GM18858 (cell line): ENCODE measurements around the gene OTOF.
"Not testable (repeated sequence)": the region's sequence is repeated elsewhere in the genome, so short reads cannot be mapped to it uniquely, and the experiment has no call there.

Experiments
- ATAC-seq: cut with Tn5 transposase; IDR thresholded peaks from one replicate; pipeline ENCODE4 v1.9.1; 2021; ENCODE audit not compliant: unreplicated experiment

The OTOF gene

DNA sequence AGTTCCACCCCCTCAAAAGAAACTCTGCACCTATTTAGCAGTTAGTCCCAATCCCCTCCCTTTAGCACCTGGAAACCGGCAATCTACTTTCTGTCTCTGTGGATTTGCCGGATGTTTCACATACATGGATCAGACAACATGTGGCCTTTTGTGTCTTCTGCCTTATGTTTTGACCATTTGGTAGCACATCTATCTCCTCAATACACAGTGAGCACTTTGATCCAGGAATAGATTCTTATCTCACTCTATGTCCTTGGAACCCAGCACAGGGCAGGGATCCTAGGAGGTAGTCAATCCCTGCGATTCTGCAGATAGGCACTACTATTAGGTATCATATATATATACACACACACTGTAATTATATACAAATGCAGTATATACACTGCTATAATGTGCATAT lies 3.8 kb upstream of the OTOF start:
- ATAC-seq = no peak

DNA sequence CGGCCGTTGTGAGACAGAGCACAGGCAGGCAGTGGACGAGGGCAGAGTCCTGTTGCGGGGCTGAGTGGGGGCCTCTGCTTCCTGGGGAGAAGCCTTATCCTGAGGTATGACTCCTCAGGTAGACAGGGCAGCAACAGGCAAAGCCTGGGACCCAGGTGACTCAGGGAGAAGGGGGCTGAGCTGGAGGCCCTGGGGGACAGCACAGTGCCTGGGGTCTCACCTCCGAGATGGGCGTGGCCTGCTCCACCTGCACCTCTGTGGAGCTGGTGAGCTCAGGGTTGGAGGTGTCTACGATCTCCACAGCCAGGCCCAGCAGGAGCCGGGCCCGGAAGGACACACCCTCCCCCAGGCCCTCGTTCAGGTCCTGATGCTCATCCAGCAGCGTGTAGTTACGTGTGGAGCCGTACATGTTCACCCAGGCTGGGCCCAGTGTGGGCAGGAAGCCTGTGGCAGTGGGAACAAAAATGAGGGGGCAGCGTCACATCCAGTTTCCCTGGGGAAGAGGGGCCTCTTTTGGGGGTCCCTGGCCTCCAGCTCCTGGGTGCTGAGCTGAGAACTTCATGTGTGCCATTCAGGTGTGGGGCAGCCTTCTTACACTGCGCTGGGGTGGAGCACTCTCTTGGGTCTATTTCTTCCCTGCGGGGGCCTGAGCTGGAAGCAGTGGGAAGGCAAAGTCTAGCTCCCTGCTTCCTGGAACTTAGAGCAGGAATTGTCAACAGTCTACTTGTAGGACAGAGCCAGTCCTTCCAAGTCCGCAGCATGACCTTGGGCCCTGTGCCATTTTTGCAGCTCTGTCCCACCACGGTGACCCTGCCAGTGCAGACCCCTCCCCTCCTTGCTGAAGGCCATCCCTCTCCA lies 2.9 kb upstream of the OTOF start:
- ATAC-seq = no peak

DNA sequence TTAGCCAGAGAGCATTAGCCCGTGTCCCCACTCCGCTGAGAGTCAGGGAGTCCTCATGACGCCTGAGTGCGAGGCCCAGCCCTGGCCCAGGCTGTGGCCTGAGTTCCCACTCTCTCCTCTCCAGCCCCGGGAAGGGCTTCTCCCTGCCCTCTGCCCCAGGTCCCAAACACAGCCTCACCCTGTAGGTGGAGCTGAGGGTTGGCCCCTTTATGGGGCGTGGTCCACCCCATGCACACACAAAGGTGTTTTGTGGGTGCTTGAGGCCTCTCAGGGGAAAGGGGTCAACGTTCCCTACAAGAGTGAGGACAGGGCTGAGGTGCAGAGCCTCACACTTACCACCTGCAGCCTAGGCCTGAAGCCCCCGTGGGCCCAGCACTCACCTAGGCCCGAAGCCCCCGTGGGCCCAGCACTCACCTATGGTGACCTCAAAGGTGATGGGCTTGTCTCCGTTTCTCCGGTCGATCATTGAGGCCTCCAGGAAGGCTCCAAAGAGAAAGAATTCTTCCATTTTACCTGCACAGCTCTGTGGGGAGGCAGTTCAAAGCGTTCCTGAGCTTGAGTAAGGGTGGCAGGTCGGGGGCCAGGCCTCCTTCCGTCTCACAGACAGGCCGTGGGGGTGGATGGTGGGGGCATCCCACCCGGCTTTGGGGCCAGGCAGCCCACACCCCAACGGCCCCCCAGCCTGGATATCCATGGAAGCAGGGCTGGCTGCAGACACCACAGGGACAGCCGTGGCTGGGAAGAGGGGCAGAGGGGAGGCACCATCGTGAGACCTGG lies 2.1 kb upstream of the OTOF start:
- no peak for ATAC-seq

DNA sequence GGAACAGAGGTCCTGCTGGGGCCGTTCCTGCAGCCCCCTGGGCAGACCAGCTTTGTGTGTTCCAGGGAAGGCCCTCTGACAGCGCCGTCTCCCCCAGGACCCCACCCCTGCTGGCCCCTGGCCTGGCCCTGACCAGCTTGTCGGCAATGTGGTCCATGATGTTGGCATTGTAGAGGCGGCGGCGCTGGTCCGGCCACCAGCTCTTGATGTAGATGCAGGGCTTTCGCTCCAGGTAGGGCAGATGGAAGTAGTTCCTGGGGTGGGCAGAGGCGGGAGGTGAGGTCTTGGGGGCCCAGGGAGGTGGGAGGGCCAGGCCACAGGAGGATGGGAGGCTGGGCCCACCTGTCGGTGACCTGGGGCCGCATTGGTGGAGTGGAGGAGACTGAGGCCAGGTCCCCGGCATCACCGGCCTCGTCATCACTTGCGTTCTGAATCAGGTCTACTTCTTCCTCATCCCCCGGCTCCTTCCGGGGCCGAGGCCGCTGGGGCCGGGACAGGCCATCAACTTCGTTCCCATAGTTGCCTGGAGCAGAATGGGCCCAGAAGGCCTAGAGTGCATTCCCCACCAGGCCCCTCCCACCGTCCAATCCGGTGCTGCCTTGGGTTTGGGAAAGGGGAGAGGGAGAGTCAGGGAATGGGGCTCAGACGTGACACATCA lies 1.3 kb upstream of the OTOF start:
- no peak for ATAC-seq

DNA sequence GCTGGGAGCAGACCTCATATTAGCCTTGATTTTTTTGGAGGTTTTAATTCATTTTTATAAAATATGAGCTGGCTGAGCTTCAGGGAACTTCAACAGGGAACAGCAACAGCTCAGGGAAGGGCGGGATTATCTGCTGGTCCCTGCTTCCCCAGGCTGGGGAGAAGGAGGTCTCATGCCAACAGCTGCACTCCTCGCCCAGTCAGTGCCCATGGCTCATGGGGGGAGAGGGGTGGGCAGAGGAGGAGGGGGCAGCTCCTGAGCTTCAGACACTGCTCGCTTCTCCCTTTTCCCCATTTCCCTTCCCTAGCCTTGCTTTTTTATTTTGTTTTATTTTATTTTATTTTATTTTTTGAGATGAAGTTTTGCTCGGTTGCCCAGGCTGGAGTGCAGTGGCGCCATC lies 442 bp upstream of the OTOF start:
- ATAC-seq = no peak

DNA sequence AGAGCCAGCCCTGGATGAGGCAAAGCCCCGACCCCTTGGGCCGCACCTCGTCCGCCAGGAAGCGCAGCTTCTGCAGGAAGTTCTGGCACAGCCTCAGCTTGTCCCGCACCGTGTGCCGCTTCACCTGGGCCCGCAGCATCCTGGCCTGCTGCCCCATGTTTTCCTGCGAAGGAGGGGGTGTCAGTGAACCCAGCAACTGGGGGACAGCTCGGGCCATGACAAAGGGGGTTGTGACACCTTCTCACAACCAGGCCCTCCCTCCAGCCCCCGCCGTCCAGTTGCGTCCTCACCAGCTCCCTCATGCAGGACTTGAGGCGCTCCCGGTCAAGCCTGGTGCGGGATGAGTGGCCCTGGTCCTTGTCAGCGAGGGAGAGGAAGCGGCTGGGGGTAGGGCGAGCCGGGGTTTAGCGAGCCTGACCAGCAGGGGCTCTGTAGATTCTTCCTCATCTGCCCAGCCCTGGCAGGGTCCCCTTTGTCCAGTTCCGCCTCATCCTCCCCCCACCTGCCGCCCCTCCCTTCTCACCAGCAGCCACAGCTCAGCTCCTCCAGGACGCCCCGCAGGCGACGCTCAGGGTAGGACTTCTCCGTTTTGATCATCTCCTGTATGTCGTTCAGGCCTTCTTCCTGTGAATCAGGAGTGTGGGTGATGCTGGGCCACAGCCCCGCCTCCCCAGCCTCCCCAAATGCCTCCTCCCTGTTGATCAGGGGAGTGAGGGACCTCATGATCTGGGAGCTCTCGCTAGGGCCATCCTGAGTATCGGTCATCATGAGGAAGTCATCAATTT lies 606 bp downstream of the OTOF start:
- no peak for ATAC-seq

DNA sequence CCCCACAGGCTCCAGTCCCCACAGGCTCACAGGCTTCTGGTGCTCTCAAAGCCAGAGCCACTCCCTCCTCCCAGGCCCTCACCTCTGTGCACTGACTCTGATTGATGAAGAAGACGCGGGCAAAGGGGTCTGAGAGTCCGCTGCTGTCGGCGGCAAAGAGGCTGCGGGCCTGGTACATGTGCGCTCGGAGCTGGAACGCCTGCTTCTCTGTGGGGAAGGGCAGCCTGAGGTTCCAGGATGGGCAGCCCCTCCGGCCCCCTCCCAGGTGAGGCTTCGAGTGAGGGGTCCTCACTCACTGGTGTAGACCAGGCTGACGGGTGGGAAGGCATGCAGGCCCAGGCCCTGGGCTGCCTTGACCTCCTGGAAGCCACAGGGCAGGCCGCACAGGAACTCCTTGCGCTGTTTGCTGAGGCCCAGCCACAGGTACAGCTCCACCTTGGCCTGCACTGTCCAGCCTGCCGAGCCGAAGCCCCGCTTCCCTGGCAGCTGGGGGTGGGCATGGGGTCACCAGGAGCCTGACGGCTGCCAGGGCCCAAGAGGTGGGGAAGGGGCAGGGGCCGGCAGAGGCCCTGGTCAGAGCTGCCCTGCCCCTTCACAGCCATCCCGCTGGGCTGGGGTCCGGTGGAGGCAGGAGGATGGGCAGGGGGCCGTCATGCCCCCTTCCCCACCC lies 2.0 kb downstream of the OTOF start:
- ATAC-seq = no peak

DNA sequence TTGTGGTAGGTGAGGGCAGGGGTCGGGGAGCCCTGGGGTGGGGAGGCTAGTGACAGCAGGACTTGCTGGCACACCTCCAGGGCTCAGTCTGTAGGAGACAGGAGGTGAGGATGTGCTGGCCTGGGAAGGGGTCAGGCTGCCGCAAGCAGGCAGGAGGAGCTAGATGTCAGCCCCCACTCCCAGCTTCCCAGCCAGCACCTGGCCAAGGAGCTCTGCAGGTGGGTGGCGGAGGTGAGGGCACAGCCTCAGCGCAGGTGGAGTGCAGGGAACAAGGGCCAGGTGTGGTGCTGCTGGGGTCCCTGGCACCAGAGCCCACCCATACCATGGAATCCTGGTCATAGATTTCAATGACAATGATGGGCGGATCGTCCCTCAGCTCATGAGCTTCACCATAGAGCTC lies 2.9 kb downstream of the OTOF start:
- no peak for ATAC-seq

DNA sequence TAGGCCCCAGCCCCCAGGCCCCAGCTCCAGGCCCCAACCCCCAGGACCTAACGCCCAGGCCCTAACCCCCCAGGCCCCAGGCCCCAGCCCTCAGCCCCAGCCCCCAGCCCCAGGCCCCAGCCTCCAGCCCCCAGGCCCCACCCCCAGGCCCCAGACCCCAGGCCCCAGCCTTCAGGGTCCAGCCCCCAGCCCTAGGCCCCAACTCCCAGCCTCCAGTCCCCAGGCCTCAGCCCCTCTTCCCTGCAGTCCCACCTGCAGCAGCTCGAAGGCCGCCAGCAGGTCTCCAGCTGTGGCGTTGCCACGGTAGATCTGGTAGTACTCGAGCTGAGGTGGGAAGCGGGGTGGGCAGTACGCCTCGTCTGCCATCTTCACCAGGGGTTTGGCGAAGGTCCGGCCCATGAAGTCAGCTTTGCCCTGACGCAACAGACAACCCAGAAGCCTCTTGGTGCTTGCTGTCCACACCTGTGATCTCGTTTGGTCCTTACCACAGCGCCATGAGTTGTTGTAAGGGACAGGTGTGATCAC lies 3.6 kb downstream of the OTOF start:
- no peak for ATAC-seq

DNA sequence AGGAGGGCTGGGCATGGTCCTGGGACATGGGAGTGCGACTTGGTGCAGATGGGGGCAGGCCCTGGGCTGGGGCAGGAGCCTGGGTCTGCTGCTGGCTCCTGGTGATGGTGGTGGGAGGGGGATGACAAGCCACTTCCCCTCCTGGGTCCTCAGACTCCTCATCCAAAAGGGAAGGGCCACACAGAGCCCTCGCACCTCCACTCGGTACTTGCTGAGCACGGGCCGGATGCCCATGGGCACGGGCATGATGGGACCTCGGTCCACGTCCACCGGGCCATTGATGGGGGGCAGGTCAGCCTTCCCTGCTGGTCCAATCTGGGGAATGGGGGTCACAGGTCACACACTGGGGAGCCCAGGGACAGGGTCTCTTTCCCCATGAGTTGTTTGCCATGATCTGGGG lies 4.1 kb downstream of the OTOF start:
- no peak for ATAC-seq

DNA sequence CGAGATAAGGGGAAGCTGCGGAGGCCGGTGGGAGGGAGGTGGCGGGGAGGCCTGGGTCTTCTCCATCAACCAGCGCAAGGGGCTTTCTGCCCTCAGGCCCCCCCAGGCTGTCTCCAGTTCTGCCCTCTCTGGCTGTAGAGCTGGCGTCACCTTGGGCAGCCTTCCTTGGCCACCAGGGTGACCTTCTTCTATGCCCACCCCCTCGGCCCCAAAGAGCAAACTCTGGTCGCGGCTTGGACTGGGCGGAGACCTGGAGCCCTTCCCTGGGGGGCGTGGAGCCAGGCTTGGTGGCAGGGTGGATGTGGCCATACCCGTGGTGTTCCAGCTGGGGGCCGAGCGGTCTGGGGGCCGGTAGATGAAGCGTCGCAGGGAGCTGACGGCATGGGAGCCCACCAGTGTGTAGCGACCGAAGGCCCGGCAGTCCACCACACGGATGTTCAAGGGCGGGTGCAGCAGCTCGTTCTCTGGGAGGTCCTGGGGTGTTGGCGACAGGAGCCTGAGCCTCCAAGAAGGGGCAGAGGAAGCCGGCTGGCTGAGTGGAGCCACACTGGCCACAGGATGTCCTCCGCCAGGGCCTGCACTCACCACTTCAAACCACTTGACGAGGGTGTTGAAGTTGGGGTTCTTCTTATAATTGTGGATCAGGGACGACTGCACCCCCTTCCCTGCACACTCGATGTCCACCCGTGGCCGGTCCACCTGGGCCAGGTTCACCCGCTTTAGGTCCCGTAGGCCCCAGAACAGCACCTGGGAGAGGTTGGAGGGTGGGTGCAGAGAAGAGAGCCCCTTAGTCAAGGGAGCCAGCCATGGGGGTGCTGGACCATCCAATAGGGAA lies 4.9 kb downstream of the OTOF start:
- no peak for ATAC-seq

DNA sequence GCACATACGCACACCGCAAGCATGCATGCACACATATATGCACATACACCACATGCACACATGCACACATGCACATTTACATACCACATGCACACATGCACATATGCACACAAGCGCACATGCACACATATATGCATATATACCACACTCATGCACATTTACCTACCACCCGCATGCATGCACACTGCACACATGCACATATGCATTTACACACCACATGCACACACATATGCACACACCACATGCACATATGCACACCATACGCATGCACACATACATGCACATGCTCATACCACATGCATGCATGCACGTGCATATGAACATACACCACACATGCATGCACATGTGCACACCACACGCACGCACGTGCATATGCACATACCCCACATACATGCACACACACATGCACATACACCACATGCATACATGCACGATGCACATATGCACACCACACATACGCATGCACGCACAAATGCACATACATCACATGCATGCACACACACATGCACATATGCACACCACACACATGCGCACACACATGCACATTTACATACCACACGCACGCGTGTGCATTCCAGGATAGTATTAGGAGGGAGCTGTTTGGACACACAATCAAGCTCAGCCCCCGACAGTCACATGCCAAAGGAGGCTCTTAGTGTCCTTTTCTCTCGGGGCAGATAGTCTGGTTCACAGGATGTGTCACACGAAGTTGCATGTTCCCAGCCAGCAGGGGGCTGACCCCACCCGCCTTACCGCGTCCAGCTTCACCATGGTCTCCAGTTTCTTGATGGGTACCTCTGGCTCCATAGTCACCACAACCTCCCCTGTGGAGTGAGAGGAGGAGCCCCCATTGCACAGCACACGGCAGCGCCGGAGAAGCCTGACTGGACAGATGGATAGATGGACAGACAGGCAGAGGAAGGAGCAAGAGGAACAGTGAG lies 5.9 kb downstream of the OTOF start:
- ATAC-seq = no peak

DNA sequence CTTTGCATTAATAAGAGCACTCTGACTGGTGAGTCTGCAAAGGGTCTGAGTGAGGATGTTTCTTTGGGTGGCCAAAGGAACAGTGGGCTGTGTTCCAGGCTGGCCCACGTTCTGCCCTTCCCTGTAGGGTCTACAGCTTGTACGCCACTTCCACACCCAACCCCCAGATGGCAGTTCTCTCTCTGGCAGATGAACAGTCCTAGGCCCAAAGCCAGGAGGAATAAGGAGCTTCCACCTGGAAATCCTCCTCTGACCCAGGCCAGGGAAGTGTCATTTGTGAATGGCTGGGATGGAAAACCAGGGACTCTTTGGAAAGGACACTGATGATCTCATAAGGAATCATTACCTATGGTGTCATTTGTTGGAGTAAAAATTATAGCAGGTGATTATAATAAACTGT lies 6.6 kb downstream of the OTOF start:
- no peak for ATAC-seq

DNA sequence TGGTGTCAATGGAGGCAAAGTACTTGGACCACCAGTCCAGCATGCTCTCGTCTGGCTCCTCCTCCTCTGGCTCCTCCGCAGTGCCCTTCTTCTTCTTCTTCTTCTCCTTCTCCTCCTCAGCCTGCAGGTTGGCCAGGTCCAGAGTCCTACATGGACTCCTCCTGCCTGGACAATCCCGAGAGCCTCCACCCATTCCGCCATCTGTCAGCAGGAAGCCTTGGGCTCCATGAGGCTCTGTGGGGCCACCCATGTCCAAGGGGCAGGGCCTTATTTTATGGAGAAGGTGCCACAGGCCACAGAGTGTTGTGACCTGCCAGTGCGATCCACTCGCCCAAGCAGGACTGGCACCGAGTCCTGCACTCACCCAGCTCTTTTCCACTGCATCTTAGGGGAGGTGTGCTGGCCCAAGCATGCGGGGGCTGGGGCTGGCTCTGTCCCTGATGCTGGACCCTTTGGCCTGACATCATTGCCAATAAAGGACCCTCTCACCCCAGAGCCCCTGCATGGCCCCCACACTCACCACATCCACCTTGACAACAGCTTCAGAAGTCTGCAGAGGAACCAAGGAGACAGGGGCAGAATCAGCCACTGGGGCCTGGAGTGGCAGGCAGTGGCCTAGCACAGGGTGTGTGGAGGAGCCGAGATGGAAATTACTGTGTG lies 7.2 kb downstream of the OTOF start:
- ATAC-seq = no peak

DNA sequence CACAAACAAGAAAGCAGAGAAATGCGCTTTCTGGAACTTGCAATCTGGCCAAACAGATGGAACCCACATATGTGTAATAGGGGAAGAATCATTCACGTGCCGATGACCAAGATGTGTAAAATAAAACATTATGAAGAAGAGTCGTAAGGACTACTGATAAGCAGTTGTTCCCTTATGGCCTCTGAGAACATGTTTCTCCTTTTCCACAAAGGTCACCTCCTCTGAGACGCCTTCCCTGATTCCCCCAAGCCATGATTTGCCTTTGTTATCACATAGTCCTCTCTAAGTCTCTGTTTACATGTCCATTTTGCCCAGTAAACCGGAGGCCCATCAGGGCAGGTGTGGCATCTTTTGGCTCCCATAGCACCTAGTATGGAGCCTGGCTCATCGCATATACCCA lies 8.0 kb downstream of the OTOF start:
- ATAC-seq = no peak

DNA sequence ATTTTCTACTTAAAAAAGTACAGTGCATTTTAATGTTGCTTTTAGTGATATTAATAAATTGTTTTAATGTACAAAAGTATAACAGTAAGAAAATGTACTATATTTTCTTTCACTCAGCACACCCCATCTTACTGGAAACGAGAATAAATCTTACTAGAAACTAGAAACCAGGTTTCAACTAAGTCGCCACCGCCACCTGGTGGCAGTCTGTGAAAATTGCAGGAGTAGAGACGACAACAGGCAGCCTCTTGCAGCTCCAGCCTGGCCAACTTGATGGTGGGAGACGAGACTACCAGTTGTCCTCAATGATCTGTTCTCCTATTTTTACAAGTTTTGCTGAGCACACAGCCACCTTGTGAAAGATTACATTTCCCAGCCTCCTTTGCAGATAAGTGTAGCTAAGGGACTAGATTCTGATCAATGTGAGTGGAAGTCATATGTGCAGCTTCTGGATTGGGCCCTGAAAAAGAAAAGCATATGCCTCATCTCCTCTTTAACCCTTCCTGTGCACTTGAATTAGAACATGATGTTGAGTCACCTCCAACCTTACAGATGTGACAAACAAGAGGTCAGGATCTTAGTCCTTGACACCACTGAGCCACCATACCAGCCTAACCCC lies 8.7 kb downstream of the OTOF start:
- ATAC-seq = no peak

DNA sequence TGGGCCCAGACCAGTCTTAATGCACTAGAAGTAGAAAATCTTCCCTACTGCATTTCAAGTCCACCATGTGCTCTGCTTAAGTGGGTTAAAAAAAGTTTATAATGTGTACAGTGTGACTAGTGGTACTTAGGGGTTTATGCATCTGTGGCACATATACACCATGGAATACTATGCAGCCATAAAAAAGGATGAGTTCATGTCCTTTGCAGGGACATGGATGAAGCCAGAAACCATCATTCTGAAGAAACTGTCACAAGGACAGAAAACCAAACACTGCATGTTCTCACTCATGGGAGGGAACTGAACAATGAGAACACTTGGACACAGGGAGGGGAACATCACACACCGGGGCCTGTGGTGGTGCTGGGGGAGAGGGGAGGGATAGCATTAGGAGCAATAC lies 9.4 kb downstream of the OTOF start:
- not testable (repeated sequence) for ATAC-seq
